K562 treated with DMSO at 1 percent for 12 hours (cell line): Measurements from ENCODE around the gene PER3. TPM values are rescaled to one million over a fixed set of nuclear protein-coding genes. Genes with fewer than 3 reads are reported as not detected.

ENCODE experiments used
- total RNA-seq: library from RNA; unstranded; fragments of 300-600 nt; gene quantifications from 2 replicates; pipeline ENCODE4 v1.2.3, GENCODE V29; 2022; ENCODE audit not compliant: insufficient read depth

Gene PER3
- 2.8 and 8.2 TPM in 2 replicates for total RNA-seq

GRCh38 chr1:7783826-7784491 is at the start of gene PER3:
Gene PER3 (plus strand): TSS chr1:7784291. CDS start chr1:7784878, 587 bp downstream.

GRCh38 chr1:7770997-7771822 is 12.9 kb upstream of the PER3 start, which contains the start of gene VAMP3:
Gene VAMP3 (plus strand): TSS chr1:7771296. CDS start chr1:7771384, 88 bp downstream.

GRCh38 chr1:7852804-7853683 is 69.0 kb downstream of the PER3 start, which contains the start of gene UTS2:
Gene UTS2 (minus strand): TSS chr1:7853065. CDS start chr1:7853003, 62 bp downstream.

Other genes starting within 250 kb of the PER3 start
- gene VAMP3, start 13.0 kb upstream of the PER3 start, total RNA-seq, result 24.4 and 46.1 TPM in 2 replicates
- not detected in 2 replicates for gene UTS2, start 68.8 kb downstream of the PER3 start, total RNA-seq
- 1.6 and 3.3 TPM in 2 replicates for gene TNFRSF9, start 156.5 kb downstream of the PER3 start, total RNA-seq
- gene PARK7, start 177.4 kb downstream of the PER3 start, total RNA-seq, result 345 and 377 TPM in 2 replicates
- gene ERRFI1, start 242.0 kb downstream of the PER3 start, total RNA-seq, result 2.5 and 5.9 TPM in 2 replicates